GM21526 (cell line): Measurements from ENCODE around the gene SLC25A41.

Source experiments
- ATAC-seq: cut with Tn5 transposase; IDR thresholded peaks from one replicate; pipeline ENCODE4 v1.9.1; 2021; ENCODE audit warnings: moderate library complexity; ENCODE audit not compliant: unreplicated experiment, low FRiP score

The SLC25A41 gene

GRCh38 chr19:6433663-6434062 is at the start of gene SLC25A41:
TSS of gene SLC25A41 (minus strand) at chr19:6433763. CDS start at chr19:6433693, 70 bp downstream.
- no peak for ATAC-seq

- no peak for ATAC-seq
Observed at GRCh38 chr19:6483235-6483634, 49.7 kb upstream of the SLC25A41 start.

GRCh38 chr19:6482343-6482686 is 48.8 kb upstream of the SLC25A41 start:
- ATAC-seq: no peak

GRCh38 chr19:6481541-6482342 is 48.2 kb upstream of the SLC25A41 start, which contains the start of gene DENND1C:
TSS of gene DENND1C (minus strand) at chr19:6481787. CDS start at chr19:6481695, 92 bp downstream.
- ATAC-seq: no peak

GRCh38 chr19:6480848-6481415 is 47.4 kb upstream of the SLC25A41 start:
- ATAC-seq: no peak

- no peak for ATAC-seq
Observed at GRCh38 chr19:6479836-6480398, 46.4 kb upstream of the SLC25A41 start.

- ATAC-seq: no peak
Observed at GRCh38 chr19:6478815-6479214, 45.3 kb upstream of the SLC25A41 start.

- ATAC-seq: no peak
Observed at GRCh38 chr19:6476896-6477431, 43.4 kb upstream of the SLC25A41 start.

- ATAC-seq: no peak
Observed at GRCh38 chr19:6476155-6476895, 42.8 kb upstream of the SLC25A41 start.

GRCh38 chr19:6475321-6476108 is 42.0 kb upstream of the SLC25A41 start:
- no peak for ATAC-seq

- ATAC-seq: no peak
Observed at GRCh38 chr19:6473647-6474046, 40.1 kb upstream of the SLC25A41 start.

- ATAC-seq: no peak
Observed at GRCh38 chr19:6472713-6473112, 39.1 kb upstream of the SLC25A41 start.

- ATAC-seq: no peak
Observed at GRCh38 chr19:6471076-6471475, 37.5 kb upstream of the SLC25A41 start.

GRCh38 chr19:6470173-6470572 is 36.6 kb upstream of the SLC25A41 start:
- no peak for ATAC-seq

- no peak for ATAC-seq
Observed at GRCh38 chr19:6467384-6467783, 33.8 kb upstream of the SLC25A41 start.

GRCh38 chr19:6466526-6467248 is 33.1 kb upstream of the SLC25A41 start:
- no peak for ATAC-seq

GRCh38 chr19:6465663-6466062 is 32.1 kb upstream of the SLC25A41 start:
- ATAC-seq: no peak

- ATAC-seq: no peak
Observed at GRCh38 chr19:6465006-6465405, 31.4 kb upstream of the SLC25A41 start.

- no peak for ATAC-seq
Observed at GRCh38 chr19:6464070-6464873, 30.7 kb upstream of the SLC25A41 start, which contains the start of gene CRB3. TSS of gene CRB3 (plus strand) at chr19:6464271. CDS start at chr19:6464702, 431 bp downstream.
